H1 (cell line): Measurements from ENCODE around the gene EDC3. TPM values are rescaled to one million over a fixed set of nuclear protein-coding genes. Genes with fewer than 3 reads are reported as not detected.

Experiments used
- CEBPB ChIP-seq: IDR thresholded peaks from 2 replicates; pipeline ENCODE4 v1.6.1; 2012; ENCODE audit warnings: low read depth, low read length
- CHD2 ChIP-seq: IDR thresholded peaks from 2 replicates; pipeline ENCODE4 v1.6.1; 2012; ENCODE audit warnings: low read length, improper control_type of control experiment
- GABPA ChIP-seq: IDR thresholded peaks from 2 replicates; pipeline ENCODE4 v1.6.1; 2011; ENCODE audit warnings: mild to moderate bottlenecking, low read length, moderate library complexity, borderline replicate concordance; ENCODE audit not compliant: insufficient read depth
- HDAC2 ChIP-seq, 2 experiments: fragments of 300-600 bp in 1 of 2; sonication (generic) in 1 of 2; IDR thresholded peaks; 2 replicates each; pipeline ENCODE4 v1.6.1; 2011 to 2012; ENCODE audit warnings: low read depth in 2 of 2, low read length in 2 of 2, mild to moderate bottlenecking in 2 of 2, moderate library complexity in 2 of 2, borderline replicate concordance in 1 of 2, inconsistent platforms in 1 of 2
- PHF8 ChIP-seq: fragments of 200-600 bp; sonication (generic); conservative IDR thresholded peaks from 2 replicates; pipeline ENCODE4 v1.7.1; 2012; ENCODE audit warnings: low read depth, mild to moderate bottlenecking, inconsistent platforms, low read length, moderate library complexity
- POU5F1 ChIP-seq: IDR thresholded peaks from 2 replicates; pipeline ENCODE4 v1.6.1; 2011; ENCODE audit warnings: low read depth, mild to moderate bottlenecking, low read length, moderate library complexity
- TAF7 ChIP-seq: optimal IDR thresholded peaks from 2 replicates; pipeline ENCODE3; 2011; ENCODE audit warnings: low read depth, mild to moderate bottlenecking, inconsistent platforms, low read length, moderate library complexity, borderline replicate concordance
- TCF12 ChIP-seq: IDR thresholded peaks from 2 replicates; pipeline ENCODE4 v1.6.1; 2011; ENCODE audit warnings: low read depth, mild to moderate bottlenecking, low read length
- YY1 ChIP-seq: IDR thresholded peaks from 2 replicates; pipeline ENCODE4 v1.6.1; 2011; ENCODE audit warnings: low read depth, mild to moderate bottlenecking, low read length
- polyA plus RNA-seq, 7 experiments: library from polyadenylated mRNA; depleted of rRNA in 3 of 7; stranded (reverse) in 5 of 7; unstranded in 2 of 7; fragments of >200 nt in 5 of 7; fragments of 200-250 nt in 2 of 7; gene quantifications; 1 replicate in 5 of 7; 2 replicates in 1 of 7; 4 replicates in 1 of 7; pipeline versions ENCODE4 v1.2.1 to v1.2.3, GENCODE V29; 2011 to 2013; ENCODE audit warnings: missing spikeins in 2 of 7, mixed read lengths in 2 of 7
- total RNA-seq: library from RNA; stranded (reverse); fragmentation: NEBNext Ultra II Directional; extraction: Animal tissue kit (Norgen Biotek cat#: 25700); gene quantifications from 2 replicates; pipeline ENCODE4 v1.2.1, GENCODE V29; 2021
- TF ChIP-seq, protein P1 (sequence below): fragments of 300-600 bp; sonication (generic); IDR thresholded peaks from 2 replicates; pipeline ENCODE4 v1.7.1; 2012; ENCODE audit warnings: low read length, moderate library complexity, mild to moderate bottlenecking, inconsistent platforms; ENCODE audit not compliant: insufficient replicate concordance

Gene EDC3
- total and polyA plus RNA-seq, 2 of the 8 experiments (the other 6 are each of a cell fraction or from before 2014, with no cell fraction given): 45.0 to 50.8 TPM

DNA sequence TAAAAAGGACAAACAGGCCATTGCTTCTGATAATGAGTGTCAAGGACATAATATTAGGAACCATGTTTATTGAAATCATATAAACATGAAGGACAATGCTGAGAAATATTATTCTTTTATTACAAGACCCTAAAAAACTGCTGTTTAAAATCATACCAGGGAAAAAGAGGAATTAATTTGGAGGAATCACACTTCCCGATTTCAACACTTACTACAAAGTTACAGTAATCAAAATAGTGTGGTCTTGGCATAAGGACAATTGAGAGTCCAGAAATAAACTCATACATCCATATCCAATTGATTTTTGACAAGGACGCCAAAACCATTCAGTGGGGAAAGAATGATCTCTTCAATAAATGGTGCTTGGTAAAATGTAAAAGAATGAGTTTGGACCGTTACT, 16.5 kb upstream of the EDC3 start (continued):
- TF ChIP-seq, protein P1, sequence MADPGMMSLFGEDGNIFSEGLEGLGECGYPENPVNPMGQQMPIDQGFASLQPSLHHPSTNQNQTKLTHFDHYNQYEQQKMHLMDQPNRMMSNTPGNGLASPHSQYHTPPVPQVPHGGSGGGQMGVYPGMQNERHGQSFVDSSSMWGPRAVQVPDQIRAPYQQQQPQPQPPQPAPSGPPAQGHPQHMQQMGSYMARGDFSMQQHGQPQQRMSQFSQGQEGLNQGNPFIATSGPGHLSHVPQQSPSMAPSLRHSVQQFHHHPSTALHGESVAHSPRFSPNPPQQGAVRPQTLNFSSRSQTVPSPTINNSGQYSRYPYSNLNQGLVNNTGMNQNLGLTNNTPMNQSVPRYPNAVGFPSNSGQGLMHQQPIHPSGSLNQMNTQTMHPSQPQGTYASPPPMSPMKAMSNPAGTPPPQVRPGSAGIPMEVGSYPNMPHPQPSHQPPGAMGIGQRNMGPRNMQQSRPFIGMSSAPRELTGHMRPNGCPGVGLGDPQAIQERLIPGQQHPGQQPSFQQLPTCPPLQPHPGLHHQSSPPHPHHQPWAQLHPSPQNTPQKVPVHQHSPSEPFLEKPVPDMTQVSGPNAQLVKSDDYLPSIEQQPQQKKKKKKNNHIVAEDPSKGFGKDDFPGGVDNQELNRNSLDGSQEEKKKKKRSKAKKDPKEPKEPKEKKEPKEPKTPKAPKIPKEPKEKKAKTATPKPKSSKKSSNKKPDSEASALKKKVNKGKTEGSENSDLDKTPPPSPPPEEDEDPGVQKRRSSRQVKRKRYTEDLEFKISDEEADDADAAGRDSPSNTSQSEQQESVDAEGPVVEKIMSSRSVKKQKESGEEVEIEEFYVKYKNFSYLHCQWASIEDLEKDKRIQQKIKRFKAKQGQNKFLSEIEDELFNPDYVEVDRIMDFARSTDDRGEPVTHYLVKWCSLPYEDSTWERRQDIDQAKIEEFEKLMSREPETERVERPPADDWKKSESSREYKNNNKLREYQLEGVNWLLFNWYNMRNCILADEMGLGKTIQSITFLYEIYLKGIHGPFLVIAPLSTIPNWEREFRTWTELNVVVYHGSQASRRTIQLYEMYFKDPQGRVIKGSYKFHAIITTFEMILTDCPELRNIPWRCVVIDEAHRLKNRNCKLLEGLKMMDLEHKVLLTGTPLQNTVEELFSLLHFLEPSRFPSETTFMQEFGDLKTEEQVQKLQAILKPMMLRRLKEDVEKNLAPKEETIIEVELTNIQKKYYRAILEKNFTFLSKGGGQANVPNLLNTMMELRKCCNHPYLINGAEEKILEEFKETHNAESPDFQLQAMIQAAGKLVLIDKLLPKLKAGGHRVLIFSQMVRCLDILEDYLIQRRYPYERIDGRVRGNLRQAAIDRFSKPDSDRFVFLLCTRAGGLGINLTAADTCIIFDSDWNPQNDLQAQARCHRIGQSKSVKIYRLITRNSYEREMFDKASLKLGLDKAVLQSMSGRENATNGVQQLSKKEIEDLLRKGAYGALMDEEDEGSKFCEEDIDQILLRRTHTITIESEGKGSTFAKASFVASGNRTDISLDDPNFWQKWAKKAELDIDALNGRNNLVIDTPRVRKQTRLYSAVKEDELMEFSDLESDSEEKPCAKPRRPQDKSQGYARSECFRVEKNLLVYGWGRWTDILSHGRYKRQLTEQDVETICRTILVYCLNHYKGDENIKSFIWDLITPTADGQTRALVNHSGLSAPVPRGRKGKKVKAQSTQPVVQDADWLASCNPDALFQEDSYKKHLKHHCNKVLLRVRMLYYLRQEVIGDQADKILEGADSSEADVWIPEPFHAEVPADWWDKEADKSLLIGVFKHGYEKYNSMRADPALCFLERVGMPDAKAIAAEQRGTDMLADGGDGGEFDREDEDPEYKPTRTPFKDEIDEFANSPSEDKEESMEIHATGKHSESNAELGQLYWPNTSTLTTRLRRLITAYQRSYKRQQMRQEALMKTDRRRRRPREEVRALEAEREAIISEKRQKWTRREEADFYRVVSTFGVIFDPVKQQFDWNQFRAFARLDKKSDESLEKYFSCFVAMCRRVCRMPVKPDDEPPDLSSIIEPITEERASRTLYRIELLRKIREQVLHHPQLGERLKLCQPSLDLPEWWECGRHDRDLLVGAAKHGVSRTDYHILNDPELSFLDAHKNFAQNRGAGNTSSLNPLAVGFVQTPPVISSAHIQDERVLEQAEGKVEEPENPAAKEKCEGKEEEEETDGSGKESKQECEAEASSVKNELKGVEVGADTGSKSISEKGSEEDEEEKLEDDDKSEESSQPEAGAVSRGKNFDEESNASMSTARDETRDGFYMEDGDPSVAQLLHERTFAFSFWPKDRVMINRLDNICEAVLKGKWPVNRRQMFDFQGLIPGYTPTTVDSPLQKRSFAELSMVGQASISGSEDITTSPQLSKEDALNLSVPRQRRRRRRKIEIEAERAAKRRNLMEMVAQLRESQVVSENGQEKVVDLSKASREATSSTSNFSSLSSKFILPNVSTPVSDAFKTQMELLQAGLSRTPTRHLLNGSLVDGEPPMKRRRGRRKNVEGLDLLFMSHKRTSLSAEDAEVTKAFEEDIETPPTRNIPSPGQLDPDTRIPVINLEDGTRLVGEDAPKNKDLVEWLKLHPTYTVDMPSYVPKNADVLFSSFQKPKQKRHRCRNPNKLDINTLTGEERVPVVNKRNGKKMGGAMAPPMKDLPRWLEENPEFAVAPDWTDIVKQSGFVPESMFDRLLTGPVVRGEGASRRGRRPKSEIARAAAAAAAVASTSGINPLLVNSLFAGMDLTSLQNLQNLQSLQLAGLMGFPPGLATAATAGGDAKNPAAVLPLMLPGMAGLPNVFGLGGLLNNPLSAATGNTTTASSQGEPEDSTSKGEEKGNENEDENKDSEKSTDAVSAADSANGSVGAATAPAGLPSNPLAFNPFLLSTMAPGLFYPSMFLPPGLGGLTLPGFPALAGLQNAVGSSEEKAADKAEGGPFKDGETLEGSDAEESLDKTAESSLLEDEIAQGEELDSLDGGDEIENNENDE: no peak
- no peak for TF ChIP-seq CHD2
- TF ChIP-seq PHF8: no peak
- TF ChIP-seq HDAC2 (IDR thresholded peaks at IDR 0.05; ENCODE audit: borderline replicate concordance in 1 of 2, low read depth in 2 of 2, low read length in 2 of 2): no peak
- TF ChIP-seq TCF12: no peak
- TF ChIP-seq CEBPB: no peak
- TF ChIP-seq POU5F1: no peak
- no peak for TF ChIP-seq YY1
- TF ChIP-seq TAF7: no peak
- no peak for TF ChIP-seq GABPA
